Activated T-cell treated with anti-CD3 and anti-CD28 coated beads, Interleukin-2, amount 50 U/mL, for 4 hours (primary cell): Measurements from ENCODE around the gene TRIM44. TPM values are rescaled to one million over a fixed set of nuclear protein-coding genes. Genes with fewer than 3 reads are reported as not detected.

Source experiments
- ATAC-seq, 2 donors: fragments of 200-7000 bp; cut with Tn5 transposase; one replicate each; pipeline ENCODE4 v1.10.0; 2021
- DNase-seq: peaks from one replicate; pipeline ENCODE4 v3.0.0-alpha.2; 2020
- H3K27me3 Mint-ChIP-seq: one replicate; pipeline ENCODE4 v1.8.0; 2021; ENCODE audit warnings: low read depth, mixed read lengths
- H3K36me3 Mint-ChIP-seq: one replicate; pipeline ENCODE4 v1.8.0; 2022; ENCODE audit warnings: mixed read lengths; ENCODE audit not compliant: insufficient read depth
- H3K4me1 Mint-ChIP-seq: one replicate; pipeline ENCODE4 v1.8.0; 2021; ENCODE audit warnings: low read depth, mixed read lengths
- H3K4me3 Mint-ChIP-seq: one replicate; pipeline ENCODE4 v1.8.0; 2021; ENCODE audit warnings: mild to moderate bottlenecking, moderate library complexity, mixed read lengths
- H3K9me3 Mint-ChIP-seq: one replicate; pipeline ENCODE4 v1.8.0; 2021; ENCODE audit warnings: mixed read lengths
- total RNA-seq, 3 donors: library from RNA; stranded (reverse); gene quantifications; one replicate each; pipeline ENCODE4 v1.2.1, GENCODE V29; 2021

Gene TRIM44
- total RNA-seq, 3 donors from 2014 or later, result 38.6 to 48.5 (median 45.3) TPM

DNA sequence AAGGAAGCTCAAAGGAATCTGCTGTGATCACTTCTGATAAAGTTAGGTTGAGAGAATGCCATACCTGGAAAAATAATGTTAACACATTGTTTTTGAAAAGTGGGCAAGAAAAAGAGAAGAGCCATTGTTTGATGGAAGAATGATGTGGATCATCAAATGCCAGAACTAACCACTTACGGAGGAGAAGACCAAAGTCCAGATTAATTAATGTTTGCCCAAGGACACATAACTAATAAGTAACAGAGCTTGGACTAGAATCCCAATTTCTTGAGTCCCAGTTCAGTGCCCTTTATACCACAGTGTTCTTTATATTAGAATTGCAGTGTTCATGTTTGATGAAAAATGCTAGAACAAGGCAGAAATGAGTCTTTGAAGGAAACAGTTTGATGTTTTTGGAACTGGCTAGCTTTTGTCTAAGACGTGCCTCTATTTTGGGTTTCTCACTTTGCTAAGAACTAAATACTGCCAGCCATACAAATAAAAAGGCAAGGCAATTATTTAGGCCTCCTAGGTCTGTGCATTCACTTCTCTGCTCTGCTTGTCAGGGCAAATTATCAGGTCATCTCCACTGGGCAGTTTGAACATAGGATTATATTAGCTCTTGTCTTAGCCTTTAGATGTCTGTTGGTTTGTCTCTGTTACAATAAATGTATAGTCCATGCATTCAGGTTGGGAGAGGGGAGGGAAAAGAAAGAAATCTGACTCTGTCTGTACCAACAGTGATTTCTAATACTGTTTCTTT lies 72.3 kb downstream of the TRIM44 start:
- Mint-ChIP-seq H3K4me1 (peaks cover 26% of the 10 kb centered on the region), H3K36me3 (peaks cover 55% of the 10 kb centered on the region), H3K9me3 (peaks cover 5% of the 10 kb centered on the region), H3K27me3 (no peaks in the 10 kb centered on the region), H3K4me3 (no peak overlapping the region)
- ATAC-seq (no peak), DNase-seq (no peak)

DNA sequence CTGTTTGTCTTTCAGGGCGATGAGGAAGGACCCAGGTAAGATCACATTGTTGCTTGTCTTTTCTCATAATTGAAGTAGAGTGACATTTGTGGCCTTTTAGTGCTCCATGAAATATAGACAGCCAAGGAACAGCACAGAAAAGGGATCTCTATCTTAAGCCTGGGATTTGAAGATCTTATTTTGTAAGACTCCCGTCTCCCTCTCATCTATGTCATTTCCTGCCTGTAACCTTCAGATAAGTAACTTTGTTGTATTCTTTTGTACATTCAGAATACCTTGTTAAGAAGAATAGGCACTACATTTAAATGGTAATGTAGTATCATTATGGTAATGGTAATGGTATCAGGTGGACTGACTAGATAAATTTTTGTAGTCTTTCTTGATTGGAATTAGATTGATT lies 72.8 kb downstream of the TRIM44 start:
- Mint-ChIP-seq H3K36me3 (peaks cover 52% of the 10 kb centered on the region), H3K9me3 (peaks cover under 1% of the 10 kb centered on the region)
- ATAC-seq, result no peak

DNA sequence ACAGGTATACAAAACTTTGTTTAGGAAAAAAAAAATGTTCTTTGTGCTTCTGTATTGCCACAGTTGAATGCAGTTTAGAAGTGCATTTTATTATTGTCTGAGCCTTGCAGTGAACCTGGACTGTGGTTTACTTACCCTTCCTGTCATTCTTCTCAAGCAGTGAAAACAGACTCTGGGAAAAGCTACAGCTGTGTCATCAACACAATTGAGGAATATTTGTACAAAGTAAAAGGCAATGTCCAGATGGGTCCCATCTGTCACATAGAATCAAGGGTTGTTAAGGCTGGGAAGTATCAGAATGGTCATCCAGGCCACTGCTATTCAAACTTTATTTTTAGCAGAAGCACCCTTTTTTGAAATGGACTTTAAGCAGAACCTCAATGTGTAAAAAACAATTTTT lies 73.3 kb downstream of the TRIM44 start:
- ATAC-seq (no peak), DNase-seq (no peak)
- Mint-ChIP-seq H3K4me1 (peaks cover 31% of the 10 kb centered on the region), H3K27me3 (no peaks in the 10 kb centered on the region), H3K4me3 (no peak overlapping the region), H3K9me3 (no peaks in the 10 kb centered on the region), H3K36me3 (peaks cover 54% of the 10 kb centered on the region)

More for the DNA sequence above, 72.8 kb downstream of the TRIM44 start:
- Mint-ChIP-seq H3K27me3 (no peaks in the 10 kb centered on the region), H3K4me1 (peaks cover 29% of the 10 kb centered on the region), H3K4me3 (no peak overlapping the region)
- no peak for DNase-seq

DNA sequence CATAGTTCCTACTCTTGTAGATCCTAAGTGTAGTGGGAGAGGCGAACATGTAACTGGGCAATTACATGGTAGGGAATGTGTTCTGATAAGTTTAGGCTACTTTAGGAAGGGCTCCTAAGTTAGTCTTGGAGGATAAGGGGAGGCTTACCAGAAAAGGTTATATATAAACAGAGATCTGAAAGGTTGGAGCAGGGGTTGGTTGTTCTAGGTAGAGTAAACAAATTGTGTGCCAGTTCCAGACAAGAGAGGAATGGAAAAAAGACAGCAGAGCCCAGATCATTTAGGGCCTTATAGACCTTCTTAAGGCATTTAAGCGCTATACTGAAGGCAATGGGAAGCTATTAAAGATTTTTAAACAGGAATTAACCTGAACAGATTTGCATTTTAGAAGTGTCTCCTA lies 74.4 kb downstream of the TRIM44 start:
- H3K4me1 Mint-ChIP-seq, result peaks cover 32% of the 10 kb centered on the region
- no peak for DNase-seq
- no peaks in the 10 kb centered on the region for H3K27me3 Mint-ChIP-seq
- H3K9me3 Mint-ChIP-seq, result no peaks in the 10 kb centered on the region
- ATAC-seq, result no peak
- H3K36me3 Mint-ChIP-seq, result peaks cover 58% of the 10 kb centered on the region
- H3K4me3 Mint-ChIP-seq, result no peak overlapping the region

DNA sequence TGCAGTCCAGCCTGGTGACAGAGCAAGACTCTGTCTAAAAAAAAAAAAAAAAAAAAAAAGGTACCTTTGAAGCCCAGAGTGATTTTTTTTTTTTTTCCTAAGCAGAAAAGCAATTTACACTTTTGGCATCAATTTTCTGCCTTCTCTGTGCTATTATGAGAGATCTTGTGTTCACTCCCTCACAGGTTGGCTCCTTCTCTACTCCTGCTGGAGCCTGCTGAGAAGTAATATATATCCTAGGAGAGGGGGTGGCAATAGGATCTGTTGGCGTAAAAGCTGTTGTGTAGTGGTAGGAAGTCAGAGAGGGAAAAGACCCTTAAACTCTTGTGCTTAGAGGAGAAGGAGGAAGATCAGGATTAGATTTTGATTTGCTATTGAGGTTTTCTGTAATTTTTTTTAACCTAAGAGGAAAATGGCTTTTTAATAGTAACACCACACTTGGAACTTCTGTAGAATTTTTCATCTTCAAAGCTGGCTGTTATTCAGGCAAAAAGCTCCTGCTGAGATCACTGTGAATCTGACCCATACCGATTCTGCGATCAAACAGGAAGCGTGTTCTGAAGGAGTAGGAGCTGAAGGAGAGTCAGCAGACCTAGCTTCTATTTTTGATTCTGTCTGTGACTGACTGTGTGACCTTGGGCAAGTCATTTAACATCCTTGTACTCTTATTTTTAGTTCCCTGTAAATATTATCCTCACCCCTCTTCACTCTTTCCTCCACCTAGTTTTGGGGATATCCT lies 77.7 kb downstream of the TRIM44 start:
- Mint-ChIP-seq H3K27me3 (no peaks in the 10 kb centered on the region), H3K4me3 (no peak overlapping the region), H3K36me3 (peaks cover 55% of the 10 kb centered on the region), H3K4me1 (peaks cover 20% of the 10 kb centered on the region), H3K9me3 (no peaks in the 10 kb centered on the region)
- DNase-seq, result no peak
- no peak for ATAC-seq

DNA sequence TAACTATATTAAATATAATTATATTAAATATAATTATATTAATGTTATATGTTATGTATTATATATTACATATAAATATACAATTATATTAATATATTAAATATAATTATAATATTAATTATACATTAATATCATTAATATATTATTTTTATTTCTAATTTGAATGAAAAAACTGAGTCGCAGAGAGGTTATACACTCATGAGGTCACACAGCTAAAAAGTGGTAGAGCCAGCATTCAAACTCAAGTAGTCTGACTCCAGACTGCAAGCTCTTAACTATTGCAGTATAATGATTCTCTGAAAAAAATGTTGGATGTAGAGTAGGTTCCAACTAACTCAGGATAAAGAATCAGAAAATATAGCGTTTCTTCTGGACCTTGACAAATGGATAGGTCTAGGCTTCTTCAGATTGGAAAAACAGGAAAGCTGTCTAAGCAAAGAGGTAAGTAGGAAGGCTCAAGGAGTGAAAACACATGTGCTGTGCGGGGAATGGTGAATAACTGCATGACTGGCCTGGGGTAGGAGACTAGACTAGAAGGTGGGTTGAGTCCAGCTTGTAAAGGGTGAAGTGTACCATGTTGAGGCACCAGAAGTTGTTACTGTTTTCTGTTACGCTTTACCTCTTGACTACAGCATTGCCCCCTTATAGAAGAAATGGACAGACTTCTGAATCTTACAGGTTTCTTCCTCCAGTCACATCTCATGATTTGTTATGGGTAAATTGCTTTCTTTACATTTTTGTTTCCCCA lies 80.3 kb downstream of the TRIM44 start:
- DNase-seq (no peak), ATAC-seq (no peak)
- H3K27me3 Mint-ChIP-seq, result no peaks in the 10 kb centered on the region
- H3K4me1 Mint-ChIP-seq, result peaks cover 17% of the 10 kb centered on the region
- no peaks in the 10 kb centered on the region for H3K9me3 Mint-ChIP-seq
- peaks cover 48% of the 10 kb centered on the region for H3K36me3 Mint-ChIP-seq
- no peak overlapping the region for H3K4me3 Mint-ChIP-seq

DNA sequence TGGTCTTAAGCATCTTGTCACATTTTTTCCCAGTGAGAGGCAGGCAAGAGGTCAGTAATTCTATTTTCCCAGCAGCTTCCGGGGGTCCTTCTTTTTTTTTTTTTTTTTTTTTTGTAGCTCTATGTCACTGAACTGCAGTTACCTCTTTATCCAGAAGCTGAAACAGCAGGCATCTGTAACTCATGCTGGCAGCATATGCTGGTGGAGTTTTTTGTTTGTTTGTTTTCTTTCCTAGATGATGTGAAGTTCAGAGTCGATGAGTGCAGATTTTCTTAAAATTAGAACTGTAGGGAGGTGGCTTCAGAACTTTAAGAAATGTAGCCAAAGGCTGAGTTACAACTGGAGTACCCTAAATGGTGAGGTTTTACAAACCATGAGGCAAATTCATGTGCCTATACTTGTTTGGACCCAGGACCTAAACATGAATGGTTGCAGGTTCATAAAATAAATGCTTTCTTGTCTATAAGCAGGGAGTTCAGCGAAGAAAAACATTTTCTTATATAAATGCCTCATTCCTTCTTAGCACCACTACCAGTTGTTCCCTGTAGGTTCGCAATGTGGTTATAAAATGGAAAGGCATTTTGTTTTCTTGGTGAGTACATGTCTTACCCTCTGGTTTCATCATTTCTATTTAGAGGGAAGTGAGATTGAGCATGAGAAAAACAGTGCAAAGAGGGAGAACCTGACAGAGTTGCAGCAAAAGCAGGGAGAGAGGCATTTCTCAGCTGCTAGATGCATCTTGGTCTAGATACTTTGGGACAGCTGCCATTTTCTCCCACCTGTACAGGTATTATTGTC lies 84.0 kb downstream of the TRIM44 start:
- no peak overlapping the region for H3K4me3 Mint-ChIP-seq
- ATAC-seq, result no peak
- no peaks in the 10 kb centered on the region for H3K9me3 Mint-ChIP-seq
- no peaks in the 10 kb centered on the region for H3K27me3 Mint-ChIP-seq
- DNase-seq, result no peak
- H3K4me1 Mint-ChIP-seq, result peaks cover 3% of the 10 kb centered on the region
- H3K36me3 Mint-ChIP-seq, result peaks cover 25% of the 10 kb centered on the region

DNA sequence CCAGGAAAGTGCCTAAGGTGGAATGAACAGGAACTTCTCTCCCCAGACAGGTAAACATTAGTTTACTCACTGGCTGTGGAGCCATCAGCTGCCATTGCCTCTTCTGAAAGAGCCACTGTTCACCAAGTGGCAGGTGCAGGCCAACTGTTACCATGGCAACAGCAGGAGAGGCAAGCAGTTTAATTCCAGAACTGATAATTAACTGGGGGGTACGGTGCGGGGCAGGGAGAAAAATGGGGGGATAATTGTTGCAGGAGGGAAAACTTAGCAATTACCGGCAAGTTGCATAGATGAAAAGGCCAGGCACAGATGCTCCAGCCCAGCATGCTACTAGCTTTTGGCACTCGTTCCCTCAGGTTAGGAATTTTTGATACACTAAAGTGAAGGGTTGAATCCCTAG lies 85.1 kb downstream of the TRIM44 start:
- DNase-seq (no peak), ATAC-seq (no peak)
- Mint-ChIP-seq H3K4me3 (no peak overlapping the region), H3K9me3 (no peaks in the 10 kb centered on the region), H3K4me1 (peaks cover 3% of the 10 kb centered on the region), H3K27me3 (no peaks in the 10 kb centered on the region), H3K36me3 (peaks cover 31% of the 10 kb centered on the region)

DNA sequence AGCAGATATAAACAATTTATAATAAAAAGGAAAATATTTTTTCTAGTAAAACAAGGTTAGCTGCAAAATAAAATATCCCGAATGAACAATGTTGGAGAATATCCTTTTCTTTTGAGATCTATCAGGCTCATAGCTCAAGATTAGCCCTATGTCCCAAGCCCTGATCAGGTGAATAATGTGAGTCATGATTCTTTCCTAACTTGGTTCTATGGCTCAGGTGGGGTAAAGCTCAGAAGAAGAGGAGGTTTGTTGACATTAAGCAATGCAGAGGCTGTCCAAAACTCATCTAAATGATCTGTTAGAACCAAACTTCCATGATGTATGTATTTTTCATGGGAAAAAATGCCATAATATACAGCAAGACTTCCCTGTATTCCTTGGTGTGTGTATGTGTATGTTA lies 86.1 kb downstream of the TRIM44 start:
- Mint-ChIP-seq H3K36me3 (peaks cover 29% of the 10 kb centered on the region), H3K27me3 (no peaks in the 10 kb centered on the region), H3K4me3 (no peak overlapping the region), H3K9me3 (no peaks in the 10 kb centered on the region), H3K4me1 (peaks cover 3% of the 10 kb centered on the region)
- ATAC-seq (no peak), DNase-seq (no peak)

DNA sequence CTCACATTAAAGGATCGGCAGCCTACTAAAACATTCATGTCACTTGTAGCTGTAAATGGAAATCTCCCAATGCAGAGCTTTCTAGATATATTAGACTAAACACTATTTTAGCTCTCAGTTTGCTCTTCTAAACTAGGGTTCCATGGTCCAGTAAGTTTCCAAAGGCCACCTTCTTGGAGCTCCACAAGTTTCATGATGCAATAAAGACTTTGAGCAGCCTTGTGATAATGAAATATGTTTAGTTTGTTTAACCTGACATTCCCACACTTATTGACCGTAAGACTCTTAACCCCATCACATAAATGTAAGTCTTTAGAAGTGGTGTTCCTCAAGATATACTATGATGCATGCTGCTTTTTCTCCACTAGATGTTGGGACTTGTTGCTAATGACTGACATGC lies 87.7 kb downstream of the TRIM44 start:
- Mint-ChIP-seq H3K4me1 (peaks cover 3% of the 10 kb centered on the region), H3K36me3 (peaks cover 26% of the 10 kb centered on the region), H3K4me3 (no peak overlapping the region), H3K27me3 (no peaks in the 10 kb centered on the region), H3K9me3 (no peaks in the 10 kb centered on the region)
- DNase-seq (no peak), ATAC-seq (no peak)

DNA sequence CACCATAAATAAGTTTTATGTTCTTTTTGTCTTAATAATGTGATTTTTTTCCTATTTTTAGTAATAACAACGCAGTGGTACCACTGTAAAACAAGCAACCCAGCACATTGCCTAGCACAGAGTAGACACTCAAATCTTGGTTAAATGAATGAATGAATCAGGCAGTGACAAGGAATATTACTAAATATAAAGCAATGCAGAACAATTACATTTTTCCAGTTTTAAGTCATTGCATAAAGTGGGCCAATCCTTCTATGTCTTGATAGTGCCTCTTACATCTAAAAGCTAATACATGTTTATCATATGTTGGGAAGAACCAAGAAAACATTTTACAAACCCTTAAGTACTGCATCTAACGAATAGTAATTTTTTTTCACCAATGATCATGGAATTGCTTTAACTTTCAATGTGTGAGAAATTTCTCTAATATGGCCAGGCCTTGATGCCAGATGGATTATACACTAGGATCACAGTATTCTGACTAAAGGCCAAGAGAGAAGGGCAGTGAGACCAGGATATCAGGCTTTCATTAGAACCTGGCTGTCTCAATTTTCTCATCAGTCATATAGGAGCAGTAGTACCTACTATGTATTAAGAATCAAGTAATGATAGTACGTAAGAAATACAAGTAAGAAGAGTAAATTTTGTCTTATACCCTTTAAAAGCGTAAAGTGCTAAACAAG lies 88.5 kb downstream of the TRIM44 start:
- no peak for ATAC-seq
- DNase-seq, result no peak
- Mint-ChIP-seq H3K36me3 (peaks cover 24% of the 10 kb centered on the region), H3K4me3 (no peak overlapping the region), H3K27me3 (no peaks in the 10 kb centered on the region), H3K4me1 (peaks cover 1% of the 10 kb centered on the region), H3K9me3 (no peaks in the 10 kb centered on the region)

DNA sequence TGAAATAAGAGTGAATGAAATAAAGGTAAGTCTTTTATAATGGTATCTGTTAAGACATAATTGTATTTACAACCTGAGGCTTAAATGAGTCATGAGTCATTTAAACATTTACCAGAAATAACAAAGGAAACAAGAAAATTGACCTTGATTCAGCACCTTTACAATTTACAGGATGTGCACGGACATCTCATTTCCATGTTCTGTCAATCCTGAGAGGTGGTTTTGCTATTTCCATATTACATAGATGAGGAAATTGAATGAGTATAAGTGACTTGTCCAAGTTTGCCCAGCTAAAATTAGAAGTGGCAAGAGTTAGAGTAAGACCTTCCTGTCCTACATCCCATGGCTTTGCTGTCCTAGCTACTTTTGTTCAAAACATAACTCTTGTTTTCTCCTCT lies 89.1 kb downstream of the TRIM44 start:
- peaks cover 19% of the 10 kb centered on the region for H3K36me3 Mint-ChIP-seq
- H3K4me3 Mint-ChIP-seq, result no peak overlapping the region
- no peak for DNase-seq
- no peak for ATAC-seq
- H3K9me3 Mint-ChIP-seq, result no peaks in the 10 kb centered on the region
- H3K27me3 Mint-ChIP-seq, result no peaks in the 10 kb centered on the region
- no peaks in the 10 kb centered on the region for H3K4me1 Mint-ChIP-seq

DNA sequence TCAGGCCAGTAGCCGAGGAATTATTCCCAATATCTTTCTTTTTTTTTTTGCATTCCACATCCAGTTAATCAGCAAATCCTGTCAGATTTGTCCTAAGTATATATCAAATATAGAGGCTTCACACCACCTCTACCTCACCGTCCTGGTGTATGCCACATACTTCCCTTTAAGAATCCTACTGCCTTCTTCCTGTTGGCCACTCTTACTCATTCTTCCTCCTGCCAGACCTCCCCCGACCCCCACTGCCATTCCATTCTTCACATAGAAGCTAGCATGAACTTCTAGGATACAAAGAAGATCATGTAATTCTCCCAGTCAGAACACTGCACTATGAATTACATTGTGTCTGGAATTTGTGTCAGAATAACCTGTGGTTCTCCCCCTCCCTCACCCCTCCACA lies 89.5 kb downstream of the TRIM44 start:
- peaks cover 2% of the 10 kb centered on the region for H3K4me1 Mint-ChIP-seq
- H3K27me3 Mint-ChIP-seq, result no peaks in the 10 kb centered on the region
- ATAC-seq (no peak), DNase-seq (no peak)
- peaks cover 3% of the 10 kb centered on the region for H3K9me3 Mint-ChIP-seq
- H3K4me3 Mint-ChIP-seq, result no peak overlapping the region
- H3K36me3 Mint-ChIP-seq, result peaks cover 21% of the 10 kb centered on the region
